NCI-H524 treated with DMSO at 0.1 percent for 48 hours (cell line): ENCODE results near the gene MAP3K13.
A peak's percentile ranks its signal among the peaks of the same experiment; 100 is the strongest.
"Not testable (repeated sequence)": the region's sequence is repeated elsewhere in the genome, so short reads cannot be mapped to it uniquely, and the experiment has no call there.

ENCODE experiments used
- DNase-seq: peaks from one replicate; lab custom pipeline; 2025; lab: John Stamatoyannopoulos, UW

Gene MAP3K13

GRCh38 chr3:185448107-185448506, 85.2 kb downstream of the MAP3K13 start:
- no peak for DNase-seq

- DNase-seq = not testable (repeated sequence)
Observed at GRCh38 chr3:185451432-185451831, 88.5 kb downstream of the MAP3K13 start.

GRCh38 chr3:185457376-185457775, 94.4 kb downstream of the MAP3K13 start:
- no peak for DNase-seq

GRCh38 chr3:185460309-185460708, 97.4 kb downstream of the MAP3K13 start:
- no peak for DNase-seq

GRCh38 chr3:185460719-185461350, 97.9 kb downstream of the MAP3K13 start:
- DNase-seq = no peak

- DNase-seq = no peak
Observed at GRCh38 chr3:185465471-185465870, 102.5 kb downstream of the MAP3K13 start.

GRCh38 chr3:185466123-185466522, 103.2 kb downstream of the MAP3K13 start:
- DNase-seq = not testable (repeated sequence)

- DNase-seq = no peak
Observed at GRCh38 chr3:185469542-185469941, 106.6 kb downstream of the MAP3K13 start.

GRCh38 chr3:185470323-185470722, 107.4 kb downstream of the MAP3K13 start:
- no peak for DNase-seq

- no peak for DNase-seq
Observed at GRCh38 chr3:185473290-185473815, 110.4 kb downstream of the MAP3K13 start.

GRCh38 chr3:185474922-185475321, 112.0 kb downstream of the MAP3K13 start:
- not testable (repeated sequence) for DNase-seq

- no peak for DNase-seq
Observed at GRCh38 chr3:185477316-185477715, 114.4 kb downstream of the MAP3K13 start.

- no peak for DNase-seq
Observed at GRCh38 chr3:185479373-185479945, 116.5 kb downstream of the MAP3K13 start.

GRCh38 chr3:185484296-185484695, 121.4 kb downstream of the MAP3K13 start:
- DNase-seq = no peak

GRCh38 chr3:185486394-185486793, 123.5 kb downstream of the MAP3K13 start:
- DNase-seq = no peak

GRCh38 chr3:185488465-185488864, 125.5 kb downstream of the MAP3K13 start:
- no peak for DNase-seq

GRCh38 chr3:185489462-185489861, 126.5 kb downstream of the MAP3K13 start:
- DNase-seq = no peak

GRCh38 chr3:185490241-185490640, 127.3 kb downstream of the MAP3K13 start:
- DNase-seq = no peak

GRCh38 chr3:185498503-185499396, 135.8 kb downstream of the MAP3K13 start, which contains the start of gene TMEM41A:
Gene TMEM41A (minus strand): TSS chr3:185499035. CDS start chr3:185498961, 74 bp downstream.
- peak; percentile 74 for DNase-seq

- no peak for DNase-seq
Observed at GRCh38 chr3:185502987-185503386, 140.1 kb downstream of the MAP3K13 start.

GRCh38 chr3:185503521-185503920, 140.6 kb downstream of the MAP3K13 start:
- no peak for DNase-seq

- no peak for DNase-seq
Observed at GRCh38 chr3:185504636-185505035, 141.7 kb downstream of the MAP3K13 start.

GRCh38 chr3:185507883-185508282, 144.9 kb downstream of the MAP3K13 start:
- DNase-seq = no peak
